ENCODE measurements around the gene BSPRY. TPM values are rescaled to one million over a fixed set of nuclear protein-coding genes. Genes with fewer than 3 reads are reported as not detected.
A peak's percentile ranks its signal among the peaks of the same experiment; 100 is the strongest.

BSPRY gene
- total and polyA plus RNA-seq, 2 of the 13 experiments (the other 11 are each of a cell fraction or from before 2014, with no cell fraction given): 0.09 to 0.26 TPM

DNA sequence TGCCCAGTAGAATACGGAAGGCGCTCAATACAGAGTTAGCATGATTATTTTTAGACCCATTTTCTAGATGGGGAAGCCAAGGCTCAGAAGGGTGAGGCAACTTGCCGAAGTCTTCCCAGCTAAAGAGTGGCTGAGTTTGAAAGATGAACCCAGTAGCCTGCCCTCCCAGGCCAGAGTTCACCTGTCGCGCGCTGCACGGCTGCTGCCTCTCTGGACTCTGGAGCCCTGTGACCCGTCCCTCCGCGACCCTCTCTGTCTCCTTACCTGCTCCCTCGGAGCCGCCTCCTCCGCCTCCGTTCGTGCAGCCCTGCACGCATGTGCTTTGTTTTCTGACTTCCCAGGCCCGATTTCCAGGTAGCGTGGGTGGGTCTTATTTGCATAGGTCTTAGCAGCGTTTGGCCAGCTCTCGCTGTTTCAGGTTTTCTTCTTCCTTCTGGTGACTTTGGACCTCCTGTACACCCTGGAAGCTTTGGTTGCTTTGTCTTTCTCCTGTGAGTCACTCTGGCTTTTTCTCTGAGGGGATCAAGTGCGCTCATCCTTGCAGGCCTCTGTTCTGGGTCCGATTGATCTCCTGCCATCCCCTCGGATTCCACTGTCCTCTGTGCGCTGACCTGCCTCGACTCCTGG lies 46.4 kb upstream of the BSPRY start, which contains the start of gene RNF183 (continued):
- TF ChIP-seq, protein P1, sequence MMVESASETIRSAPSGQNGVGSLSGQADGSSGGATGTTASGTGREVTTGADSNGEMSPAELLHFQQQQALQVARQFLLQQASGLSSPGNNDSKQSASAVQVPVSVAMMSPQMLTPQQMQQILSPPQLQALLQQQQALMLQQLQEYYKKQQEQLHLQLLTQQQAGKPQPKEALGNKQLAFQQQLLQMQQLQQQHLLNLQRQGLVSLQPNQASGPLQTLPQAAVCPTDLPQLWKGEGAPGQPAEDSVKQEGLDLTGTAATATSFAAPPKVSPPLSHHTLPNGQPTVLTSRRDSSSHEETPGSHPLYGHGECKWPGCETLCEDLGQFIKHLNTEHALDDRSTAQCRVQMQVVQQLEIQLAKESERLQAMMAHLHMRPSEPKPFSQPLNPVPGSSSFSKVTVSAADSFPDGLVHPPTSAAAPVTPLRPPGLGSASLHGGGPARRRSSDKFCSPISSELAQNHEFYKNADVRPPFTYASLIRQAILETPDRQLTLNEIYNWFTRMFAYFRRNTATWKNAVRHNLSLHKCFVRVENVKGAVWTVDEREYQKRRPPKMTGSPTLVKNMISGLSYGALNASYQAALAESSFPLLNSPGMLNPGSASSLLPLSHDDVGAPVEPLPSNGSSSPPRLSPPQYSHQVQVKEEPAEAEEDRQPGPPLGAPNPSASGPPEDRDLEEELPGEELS (CRISPR knock-in tag; IDR thresholded peaks at IDR 0.05): 0 out of 2 replicates have a peak, but pooled peaks have one; percentile 35
- 0 out of 2 replicates have a peak, but pooled peaks have one; percentile 52 for TF ChIP-seq ZKSCAN8 (CRISPR knock-in tag; IDR thresholded peaks at IDR 0.05; ENCODE audit: borderline replicate concordance)
- 0 out of 2 replicates have a peak, but pooled peaks have one; percentile 25 for TF ChIP-seq ZNF205 (CRISPR knock-in tag; IDR thresholded peaks at IDR 0.05)
- TF ChIP-seq ZNF678 (CRISPR knock-in tag; IDR thresholded peaks at IDR 0.05): no peak
- TF ChIP-seq NFAT5 (CRISPR knock-in tag; IDR thresholded peaks at IDR 0.05): no peak
- TF ChIP-seq ZNF629 (CRISPR knock-in tag; conservative IDR thresholded peaks at IDR 0.05): peak; percentile 98
- no peak for TF ChIP-seq PBX3 (CRISPR knock-in tag; IDR thresholded peaks at IDR 0.05; ENCODE audit: borderline replicate concordance)
- no peak for TF ChIP-seq DDIT3 (CRISPR knock-in tag; IDR thresholded peaks at IDR 0.05)
- no peak for TF ChIP-seq ZSCAN21 (CRISPR knock-in tag; IDR thresholded peaks at IDR 0.05; ENCODE audit: borderline replicate concordance)
- no peak for TF ChIP-seq ZNF207 (IDR thresholded peaks at IDR 0.05; ENCODE audit: borderline replicate concordance)
- no peak for TF ChIP-seq ZNF335 (CRISPR knock-in tag; IDR thresholded peaks at IDR 0.05)
- TF ChIP-seq SMARCE1 (IDR thresholded peaks at IDR 0.05; ENCODE audit: borderline replicate concordance): no peak
- no peak for TF ChIP-seq E2F5 (CRISPR knock-in tag; conservative IDR thresholded peaks at IDR 0.05)
- 0 out of 2 replicates have a peak, but pooled peaks have one; percentile 40 for TF ChIP-seq KLF12 (CRISPR knock-in tag; IDR thresholded peaks at IDR 0.05; ENCODE audit: borderline replicate concordance)
- no peak; the same call in 1 of the 2 replicates for TF ChIP-seq FOSL2 (CRISPR knock-in tag; IDR thresholded peaks at IDR 0.05)
- TF ChIP-seq PHF21A (CRISPR knock-in tag; IDR thresholded peaks at IDR 0.05): 0 out of 2 replicates have a peak, but pooled peaks have one; percentile 19
- TF ChIP-seq, protein P2, sequence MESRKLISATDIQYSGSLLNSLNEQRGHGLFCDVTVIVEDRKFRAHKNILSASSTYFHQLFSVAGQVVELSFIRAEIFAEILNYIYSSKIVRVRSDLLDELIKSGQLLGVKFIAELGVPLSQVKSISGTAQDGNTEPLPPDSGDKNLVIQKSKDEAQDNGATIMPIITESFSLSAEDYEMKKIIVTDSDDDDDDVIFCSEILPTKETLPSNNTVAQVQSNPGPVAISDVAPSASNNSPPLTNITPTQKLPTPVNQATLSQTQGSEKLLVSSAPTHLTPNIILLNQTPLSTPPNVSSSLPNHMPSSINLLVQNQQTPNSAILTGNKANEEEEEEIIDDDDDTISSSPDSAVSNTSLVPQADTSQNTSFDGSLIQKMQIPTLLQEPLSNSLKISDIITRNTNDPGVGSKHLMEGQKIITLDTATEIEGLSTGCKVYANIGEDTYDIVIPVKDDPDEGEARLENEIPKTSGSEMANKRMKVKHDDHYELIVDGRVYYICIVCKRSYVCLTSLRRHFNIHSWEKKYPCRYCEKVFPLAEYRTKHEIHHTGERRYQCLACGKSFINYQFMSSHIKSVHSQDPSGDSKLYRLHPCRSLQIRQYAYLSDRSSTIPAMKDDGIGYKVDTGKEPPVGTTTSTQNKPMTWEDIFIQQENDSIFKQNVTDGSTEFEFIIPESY (CRISPR knock-in tag; IDR thresholded peaks at IDR 0.05): peak; percentile 37; the same call in 1 of the 2 replicates
